Measurements from ENCODE around the gene ITGAV.

ITGAV gene

DNA sequence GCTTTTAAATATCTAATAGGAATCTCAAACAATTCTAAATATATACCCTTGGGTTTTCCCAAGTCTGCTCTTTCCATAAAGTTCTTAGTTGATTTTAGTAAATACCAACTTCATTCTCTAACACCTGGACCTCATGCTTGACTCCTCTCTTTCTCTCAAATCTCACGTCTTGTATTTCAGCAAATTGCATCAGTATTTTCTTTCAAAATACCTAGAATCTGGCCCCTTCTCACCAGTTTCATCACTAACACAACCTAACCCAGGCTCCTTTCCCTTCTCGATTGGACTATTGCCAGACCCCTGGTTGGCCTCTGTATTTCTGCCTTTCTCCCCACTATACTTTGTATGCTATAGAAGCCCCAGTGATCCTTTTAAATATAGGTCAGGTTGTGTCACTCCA is 81.0 kb downstream of the ITGAV start:
- DNase-seq, result no peak

DNA sequence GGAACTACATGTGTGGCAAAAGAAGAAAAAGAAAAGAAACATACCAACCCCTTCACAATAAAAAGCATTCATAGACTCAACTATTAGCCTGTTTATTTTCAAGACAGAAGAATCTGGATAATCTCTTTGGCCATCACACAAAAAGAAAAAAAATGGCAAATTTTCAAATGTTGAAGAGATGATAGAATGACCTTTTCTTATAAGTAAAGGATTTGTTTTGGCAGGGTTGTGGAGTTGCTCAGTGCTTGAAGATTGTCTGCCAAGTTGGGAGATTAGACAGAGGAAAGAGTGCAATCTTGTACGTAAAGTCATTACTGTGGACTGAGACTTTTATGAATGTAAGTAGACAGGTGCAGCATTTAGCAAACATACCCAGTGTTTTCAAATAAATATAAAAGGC is 85.5 kb downstream of the ITGAV start:
- no peak for DNase-seq

DNA sequence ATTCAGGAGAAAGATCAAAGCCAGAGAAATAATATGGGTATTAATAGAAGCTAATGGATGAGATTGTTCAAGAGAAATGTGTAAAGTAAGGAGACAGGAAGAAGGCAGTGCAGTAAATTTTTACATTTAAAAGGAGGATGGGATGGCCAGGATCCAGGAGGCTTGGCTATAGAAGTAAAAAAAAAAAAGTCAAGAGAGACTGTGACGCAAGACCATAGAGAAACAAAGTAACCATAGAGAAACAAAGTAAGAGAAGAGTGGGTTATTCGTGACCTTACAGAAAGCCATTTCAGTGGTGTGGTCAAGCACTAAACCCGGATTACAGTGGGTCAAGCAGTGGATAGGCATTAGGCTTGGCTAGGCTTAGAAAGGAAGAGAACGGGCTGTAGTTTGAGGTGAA is 93.5 kb downstream of the ITGAV start:
- DNase-seq, result no peak

DNA sequence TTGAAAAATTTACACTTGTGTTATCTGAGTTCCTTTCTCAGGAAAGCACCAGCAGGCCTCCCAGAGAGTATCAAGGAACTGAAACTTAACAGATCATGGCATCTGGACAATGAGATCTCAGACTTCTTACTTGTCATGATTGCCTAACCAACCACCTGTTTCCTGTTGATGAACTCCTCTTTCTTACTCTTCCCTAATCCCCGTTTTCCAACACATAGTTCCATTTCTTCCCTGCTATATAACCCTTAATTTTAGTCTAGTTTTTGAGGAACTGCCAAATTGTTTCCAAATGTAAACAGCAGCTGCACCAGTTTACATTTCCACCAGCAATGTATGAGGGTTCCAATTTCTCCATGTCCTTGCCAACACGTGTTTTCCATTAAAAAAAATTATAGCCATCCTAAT is 98.0 kb downstream of the ITGAV start:
- DNase-seq, result no peak

DNA sequence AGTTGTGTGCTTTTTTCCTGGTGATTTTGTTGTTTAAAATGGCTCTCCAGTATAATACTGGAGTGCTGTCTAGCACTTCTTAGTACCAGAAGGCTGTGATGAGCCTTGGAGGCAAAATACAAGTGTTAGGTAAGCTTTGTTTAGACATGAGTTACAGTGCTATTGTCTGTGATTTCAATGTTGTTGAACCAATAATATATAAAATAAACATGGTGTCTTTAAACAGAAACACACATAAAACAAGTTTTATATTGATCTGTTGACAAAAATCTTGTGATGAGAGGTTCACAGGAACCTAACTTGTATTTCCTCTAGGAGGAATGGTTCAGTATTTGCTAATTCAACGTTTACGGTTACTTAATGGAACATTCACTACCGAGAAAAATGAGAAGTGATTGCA is 99.0 kb downstream of the ITGAV start:
- DNase-seq, result no peak

DNA sequence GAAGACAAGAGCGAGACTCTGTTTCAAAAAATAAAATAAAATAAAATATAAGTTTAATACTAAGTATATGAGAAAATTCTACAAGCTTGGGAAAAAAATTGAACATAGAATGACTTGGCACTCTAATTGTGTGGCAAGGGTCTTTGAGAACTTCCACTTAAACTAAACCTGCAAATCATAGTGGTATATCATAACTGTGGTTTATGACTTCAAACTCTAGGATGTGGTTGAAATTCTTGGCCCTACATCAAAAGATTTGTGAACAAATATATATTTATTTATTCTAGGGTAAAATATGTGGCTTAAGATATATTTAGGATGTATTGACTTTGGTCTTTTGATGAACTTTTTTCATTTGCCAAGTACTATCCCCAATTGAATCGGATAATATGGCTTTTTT is 100.9 kb downstream of the ITGAV start:
- DNase-seq, result no peak

DNA sequence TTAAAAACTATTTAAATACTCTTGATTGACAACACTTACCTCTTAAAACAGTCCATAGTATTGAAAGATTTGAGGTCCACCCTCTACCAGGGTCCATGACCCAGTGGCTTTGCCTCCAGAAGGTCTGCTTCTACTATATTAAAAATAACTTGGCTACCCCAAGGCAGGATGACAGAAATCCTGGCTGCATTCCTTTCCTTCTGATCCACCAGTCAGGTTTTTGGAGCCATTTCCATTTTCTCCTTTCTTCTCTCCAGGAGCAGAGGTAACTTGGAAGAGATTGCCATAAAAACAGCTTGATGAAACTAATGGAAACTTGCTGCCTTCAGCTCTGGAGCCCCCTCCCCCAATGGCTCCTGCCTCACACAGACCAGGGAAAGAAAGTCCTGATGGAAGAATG is 101.4 kb downstream of the ITGAV start:
- peak in 1 of 14 donors; percentile 16 for DNase-seq

DNA sequence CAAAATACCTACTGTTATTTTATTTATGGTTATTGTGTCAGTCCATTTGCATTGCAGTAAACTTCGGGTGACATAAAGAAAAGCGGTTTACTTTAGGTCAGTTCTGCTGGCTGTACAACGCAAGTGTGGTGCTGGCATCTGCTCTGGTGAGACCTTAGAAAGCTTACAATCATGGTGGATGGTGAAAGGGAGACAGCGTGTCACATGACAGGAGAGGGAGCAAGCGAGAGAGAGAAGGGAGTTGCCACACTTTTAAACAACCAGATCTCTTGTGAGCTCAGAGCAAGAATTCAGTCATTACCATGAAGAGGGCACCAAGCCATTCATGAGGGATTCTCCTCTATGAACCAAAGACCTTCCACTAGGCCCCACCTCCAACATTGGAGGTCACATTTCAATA is 102.0 kb downstream of the ITGAV start:
- no peak for DNase-seq

DNA sequence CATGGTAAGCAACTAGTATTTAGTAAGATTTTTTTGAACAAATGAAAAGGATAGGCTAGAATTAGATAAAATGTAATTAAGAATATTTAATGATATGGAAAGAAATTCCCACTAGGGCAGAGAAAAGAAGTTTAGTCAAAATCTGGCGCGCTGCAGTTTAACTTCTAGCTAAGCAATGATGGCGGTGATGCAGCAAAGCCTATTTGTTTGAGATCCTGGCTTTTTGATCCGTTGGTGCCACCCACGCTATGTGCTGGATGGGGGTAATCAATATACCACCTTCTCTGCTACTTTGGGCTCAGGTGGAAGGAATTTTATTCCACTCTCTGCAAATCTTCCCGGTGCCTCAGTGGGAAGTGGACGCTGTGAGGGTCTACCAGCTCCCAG is 103.6 kb downstream of the ITGAV start:
- DNase-seq, result no peak

DNA sequence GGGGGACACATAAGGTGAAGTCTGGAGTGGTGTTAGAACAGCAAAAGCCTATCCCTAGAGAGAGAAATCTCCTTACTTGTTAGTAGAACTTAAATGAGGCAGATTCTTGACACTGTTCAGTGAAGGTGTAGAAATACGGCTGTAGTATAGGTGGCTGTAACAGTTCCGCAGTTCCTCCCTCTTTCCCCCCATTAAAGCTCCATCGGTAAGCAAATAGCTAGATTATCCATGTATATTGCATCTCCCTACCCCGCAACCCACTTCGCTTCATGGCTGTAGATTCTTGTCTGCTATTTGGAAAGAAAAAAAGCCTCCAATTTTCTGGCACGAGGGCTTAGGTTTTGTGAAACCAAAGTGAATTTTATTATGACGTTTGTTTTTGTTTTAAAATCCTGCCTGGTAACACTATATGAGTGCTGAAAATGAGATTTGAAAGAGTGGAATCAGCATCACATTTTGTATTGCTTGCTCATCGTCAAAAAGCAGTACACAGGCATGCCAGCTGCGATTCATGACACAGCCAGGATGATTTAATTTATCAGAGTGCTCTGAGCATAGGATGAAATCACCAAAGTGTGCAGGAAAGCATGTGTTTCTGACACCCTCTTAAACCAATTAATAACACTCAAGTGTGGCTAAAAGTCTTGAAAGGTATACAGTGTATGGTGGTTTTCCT is 105.4 kb downstream of the ITGAV start:
- DNase-seq, result peak in 5 of 14 donors; percentile 12 to 80 (median 46)

DNA sequence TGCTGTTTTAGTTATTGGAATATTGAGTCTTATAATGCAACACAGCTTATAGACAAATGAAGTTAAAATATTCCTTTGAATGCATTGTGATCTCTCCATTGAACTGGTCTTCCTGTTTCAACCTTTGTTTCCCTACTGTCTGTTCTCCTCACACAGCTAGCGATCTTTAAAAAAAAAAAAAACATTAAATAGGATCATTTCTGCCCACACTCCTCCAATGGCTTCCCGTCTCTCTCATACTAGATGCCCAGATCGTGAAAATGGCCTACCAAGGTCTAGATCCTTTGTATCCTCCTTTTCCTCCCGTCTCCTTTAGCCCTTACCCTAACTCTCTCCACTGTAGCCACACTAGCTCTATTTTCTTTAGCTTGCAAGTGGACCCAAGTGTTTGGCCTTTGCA is 106.4 kb downstream of the ITGAV start:
- peak in 1 of 14 donors; percentile 42 for DNase-seq

DNA sequence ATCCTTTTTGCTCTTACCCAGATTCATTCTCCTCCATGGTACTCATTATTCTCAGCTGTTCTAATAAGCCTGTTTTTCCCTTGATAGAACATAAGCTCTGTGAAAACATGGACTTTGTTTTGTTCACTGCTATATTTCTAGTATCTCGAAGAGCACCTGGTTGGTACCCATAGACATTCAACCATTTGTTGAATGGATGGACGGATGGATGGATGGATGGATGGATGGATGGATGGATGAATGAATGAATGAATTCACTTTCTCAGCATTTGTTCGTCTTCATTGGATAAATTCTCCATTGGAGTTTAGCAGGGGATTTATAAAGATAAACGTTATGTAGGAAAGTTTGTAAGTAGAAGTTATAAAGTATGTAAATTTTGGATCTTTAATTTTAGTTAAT is 106.9 kb downstream of the ITGAV start:
- DNase-seq, result no peak

DNA sequence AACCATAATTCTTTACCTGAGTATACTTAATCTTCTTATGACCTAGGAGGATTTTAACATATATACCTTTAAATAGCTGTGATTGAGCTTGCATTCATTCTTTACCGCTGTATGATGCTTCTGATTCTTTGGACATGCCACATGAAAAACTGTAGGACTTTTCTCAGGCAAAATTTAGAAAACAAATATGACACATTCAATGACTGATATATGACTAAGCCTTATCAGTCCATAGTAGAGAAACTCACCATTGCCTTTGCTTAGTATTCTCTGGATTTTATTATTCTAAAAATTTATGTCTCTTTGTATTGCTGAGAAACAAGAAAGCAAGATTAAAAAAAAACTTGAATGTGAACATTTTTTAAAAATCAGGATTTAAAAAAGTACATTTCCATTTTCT is 107.7 kb downstream of the ITGAV start:
- no peak for DNase-seq

DNA sequence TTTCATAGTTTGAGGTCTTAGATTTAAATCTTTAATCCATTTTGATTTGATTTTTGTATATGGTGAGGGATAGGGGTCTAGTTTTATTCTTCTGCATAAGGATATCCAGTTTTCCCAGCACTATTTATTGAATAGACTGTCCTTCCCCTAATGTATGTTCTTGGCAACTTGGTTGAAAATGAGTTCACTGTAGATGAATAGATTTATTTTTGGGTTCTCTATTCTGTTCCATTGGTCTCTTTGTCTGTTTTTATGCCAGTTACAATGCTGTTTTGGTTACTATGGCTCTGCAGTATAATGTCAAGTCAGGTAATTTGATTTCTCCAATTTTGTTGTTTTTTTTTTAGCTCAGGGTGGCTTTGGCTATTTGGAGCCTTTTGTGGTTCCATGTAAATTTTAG is 109.9 kb downstream of the ITGAV start:
- no peak for DNase-seq

DNA sequence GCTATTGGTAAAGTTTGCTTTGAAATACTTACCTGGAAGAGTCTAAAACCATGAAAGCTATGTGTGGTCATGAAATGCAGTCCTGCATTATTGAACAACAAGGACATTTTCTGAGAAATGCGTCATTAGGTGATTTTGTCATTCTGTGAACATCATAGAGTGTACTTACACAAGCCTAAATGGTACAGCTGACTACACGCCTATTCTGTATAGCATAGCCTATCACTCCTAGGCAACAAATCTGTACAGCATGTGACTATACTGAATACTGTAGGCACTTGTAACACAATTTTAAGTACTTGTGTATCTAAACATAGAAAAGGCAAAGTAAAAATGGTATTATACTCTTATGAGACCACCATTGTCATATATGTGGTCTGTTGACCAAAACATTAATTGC is 112.2 kb downstream of the ITGAV start:
- no peak for DNase-seq

DNA sequence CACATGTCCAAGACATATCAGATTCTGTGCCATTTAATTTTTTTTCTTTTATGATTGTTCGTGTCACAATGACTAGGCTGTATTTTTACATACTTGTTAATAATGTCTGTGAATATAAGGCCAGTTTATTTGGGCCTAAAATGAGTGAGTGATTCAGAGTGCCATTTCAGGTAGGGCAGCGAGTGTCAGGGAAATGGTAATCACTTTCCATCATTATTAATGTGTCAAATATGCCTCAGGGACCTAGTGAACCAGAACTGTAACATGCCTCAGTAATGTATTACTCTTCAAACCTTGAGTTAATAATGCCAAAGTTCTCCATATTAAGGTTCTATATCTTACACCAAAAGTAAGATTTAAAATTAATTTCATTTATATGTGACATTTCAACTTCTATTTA is 112.6 kb downstream of the ITGAV start:
- no peak for DNase-seq

DNA sequence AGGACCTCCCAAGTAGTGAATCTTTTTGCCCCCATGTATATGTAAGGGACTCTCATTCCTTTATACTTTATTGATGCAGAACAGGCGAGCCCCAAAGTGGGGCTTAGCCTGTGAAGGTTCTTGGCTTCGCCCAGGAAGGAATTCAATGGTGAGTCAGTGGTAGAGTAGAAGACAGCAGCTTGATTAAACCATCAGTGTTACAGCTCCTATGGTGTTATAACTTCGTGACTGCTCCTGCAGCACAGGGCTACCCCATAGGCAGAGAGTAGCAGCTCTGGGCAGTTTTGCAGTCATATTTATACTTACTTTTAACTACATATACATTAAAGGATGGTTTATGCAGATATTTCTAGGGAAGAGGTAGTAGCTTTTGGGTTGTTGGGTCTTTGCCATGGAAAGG is 115.0 kb downstream of the ITGAV start:
- DNase-seq, result no peak

DNA sequence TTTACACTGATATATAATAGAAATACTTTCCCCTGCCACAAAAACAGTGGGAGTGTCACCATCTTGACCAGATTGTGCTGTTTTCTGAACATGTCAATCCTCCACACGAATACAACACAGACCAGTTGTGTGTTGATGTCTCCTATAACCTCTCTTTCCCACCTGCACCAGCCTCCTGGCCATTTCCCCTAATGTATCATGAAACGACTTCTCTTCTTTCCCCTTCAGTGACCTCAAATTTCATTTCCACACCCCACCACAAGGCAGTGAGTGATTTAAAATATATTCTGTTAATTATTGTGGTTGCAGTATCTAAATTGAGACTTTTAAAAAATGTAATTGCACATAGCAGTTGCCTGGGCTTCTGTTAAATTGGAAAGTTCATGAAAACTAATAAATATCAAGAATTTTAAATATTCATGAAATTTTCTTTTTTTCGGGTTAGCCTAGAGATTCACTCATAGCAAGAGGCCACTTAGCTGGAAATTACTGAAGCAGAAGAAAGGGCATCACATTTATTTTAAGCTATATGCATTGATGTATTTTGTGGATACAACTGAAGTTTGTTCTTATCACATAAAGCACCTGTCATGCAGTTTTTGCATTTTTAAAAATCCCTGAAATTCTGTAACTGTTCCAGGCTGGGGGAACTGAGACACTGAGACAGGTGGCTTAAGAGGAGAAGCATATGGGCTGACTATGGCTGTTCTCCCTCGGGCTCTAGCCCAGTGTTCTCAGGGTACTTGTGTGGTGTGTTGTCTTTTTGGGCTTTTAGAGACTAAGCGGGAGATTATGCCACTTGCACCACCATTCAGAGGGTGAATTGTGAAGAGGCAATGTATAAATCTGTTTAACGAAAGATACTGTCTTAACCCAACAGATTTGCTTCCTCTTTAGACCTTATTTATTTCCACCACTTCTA is 119.9 kb downstream of the ITGAV start:
- DNase-seq, result peak in 1 of 14 donors; percentile 84

DNA sequence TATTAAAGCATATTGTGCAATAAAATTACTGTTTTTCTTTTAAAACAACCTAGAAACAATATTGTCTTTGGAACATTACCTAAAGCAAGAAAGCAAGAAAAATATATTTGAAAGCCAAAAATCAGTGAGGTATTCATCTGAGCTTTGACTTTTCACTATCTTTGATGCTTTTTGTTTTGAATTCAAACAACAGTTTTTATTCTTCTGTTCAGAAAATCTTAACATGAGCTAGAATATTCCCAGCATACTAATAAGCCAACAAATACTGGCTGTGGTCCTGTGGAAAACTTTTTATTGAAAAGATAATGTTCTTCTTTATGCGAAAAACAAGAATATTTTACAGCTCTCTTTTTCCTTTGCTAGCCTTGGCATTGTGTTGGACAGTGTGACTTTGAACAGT is 123.8 kb downstream of the ITGAV start:
- no peak for DNase-seq

DNA sequence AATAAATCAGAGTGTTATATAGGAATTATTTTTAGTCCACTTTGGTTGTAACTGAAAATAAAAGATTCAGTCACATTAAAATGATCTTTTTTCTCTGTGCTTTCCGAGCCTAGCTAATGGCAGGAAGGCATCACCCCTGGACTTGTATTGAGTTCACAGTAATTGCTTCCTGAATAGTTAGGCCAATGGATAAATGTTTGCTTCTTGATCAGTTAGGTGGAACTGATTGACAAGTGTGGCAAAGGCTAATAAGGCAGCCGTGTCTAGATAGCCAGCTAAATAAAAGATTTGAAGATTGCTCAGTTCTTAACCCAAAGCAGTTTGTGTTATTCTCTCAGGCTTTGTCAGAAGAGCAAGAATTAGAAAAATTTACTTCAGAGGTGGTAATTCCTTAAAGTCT is 124.8 kb downstream of the ITGAV start:
- DNase-seq, result no peak

DNA sequence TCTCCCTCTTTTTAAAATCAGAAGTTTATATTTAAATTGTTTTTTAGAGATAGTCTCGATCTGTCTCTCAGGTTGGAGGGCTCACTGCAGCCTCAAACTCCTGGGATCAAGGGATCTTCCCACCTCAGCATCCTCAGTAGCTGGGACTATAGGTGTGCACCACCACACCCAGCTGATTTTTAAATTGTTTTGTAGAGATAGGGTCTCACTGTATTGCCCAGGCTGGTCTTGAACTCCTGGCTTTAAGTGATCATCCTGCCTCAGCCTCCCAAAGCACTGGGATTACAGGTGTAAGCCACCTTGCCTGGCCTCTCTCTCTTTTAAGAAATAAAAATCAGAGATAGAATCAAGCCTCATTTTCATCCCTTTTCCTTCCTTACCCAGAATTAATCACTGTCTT is 126.1 kb downstream of the ITGAV start:
- DNase-seq, result no peak

DNA sequence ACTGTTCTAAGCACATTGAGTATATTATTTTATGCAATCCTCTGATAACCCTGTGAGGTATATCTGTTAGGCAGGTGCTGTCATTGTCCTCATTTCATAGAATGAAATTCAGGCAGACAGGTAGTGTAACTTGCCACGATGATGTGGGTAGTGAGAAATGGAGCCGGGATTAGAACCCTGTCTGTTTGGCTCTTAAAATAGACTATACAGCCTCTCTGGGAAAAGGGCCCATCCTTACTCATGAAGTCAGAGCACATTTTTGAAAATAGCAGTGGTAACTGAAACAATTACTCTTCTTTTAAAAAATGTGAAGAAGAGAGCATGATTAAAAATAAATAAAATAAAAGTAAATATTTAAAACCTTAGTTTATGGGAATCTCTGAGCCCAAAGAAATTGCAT is 127.0 kb downstream of the ITGAV start:
- no peak for DNase-seq

DNA sequence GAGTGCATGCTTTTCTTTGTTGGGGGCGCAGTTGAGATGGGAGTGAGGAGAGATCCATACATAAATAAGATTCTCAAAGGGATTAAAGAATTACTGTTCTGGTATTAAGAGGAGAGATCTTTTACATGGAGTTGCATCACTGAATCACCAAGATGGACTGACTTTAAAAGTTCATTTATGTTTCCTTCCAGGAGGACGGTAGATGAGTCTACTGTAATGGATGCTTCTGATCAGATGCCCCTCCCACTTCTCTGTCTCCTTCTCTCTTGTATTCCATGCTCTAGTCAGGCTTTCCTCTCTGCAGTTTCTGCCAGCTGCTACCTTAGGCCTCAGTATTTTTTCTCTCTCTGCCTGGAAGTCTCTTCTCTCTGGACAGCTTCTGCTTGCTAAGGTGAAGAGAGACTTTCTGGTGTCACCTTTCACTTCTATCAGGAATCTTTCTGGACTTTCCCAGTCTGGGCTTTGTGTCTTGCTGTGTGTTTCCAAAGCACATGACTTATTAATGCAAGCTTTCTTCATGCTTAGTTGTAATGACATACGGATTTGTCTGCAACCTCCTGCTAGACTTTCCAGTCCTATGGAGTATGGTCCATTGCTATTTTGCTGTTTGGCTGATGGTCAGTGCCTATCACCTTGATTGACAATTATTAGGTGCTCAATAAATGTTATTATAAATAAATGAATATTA is 127.6 kb downstream of the ITGAV start:
- peak in 1 of 14 donors; percentile 23 for DNase-seq

DNA sequence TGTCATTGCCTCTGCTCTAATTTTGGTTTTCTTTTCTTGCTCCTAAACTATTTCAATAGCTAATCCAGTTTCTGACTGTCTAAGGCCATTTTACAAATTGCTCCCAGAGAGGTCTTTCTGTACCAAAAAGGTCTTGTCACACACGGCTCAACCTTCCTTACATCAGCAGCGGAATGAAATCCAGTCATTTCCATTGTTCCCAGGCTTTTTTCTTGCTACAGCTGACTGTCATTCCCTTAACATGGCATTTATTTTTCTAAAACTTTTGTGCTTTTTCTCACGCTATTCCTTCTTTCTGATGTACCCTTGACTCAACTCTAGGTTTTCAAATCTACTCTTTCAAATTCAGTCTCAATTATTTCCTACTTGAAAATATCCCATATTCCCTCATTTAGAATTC is 128.3 kb downstream of the ITGAV start:
- peak in 1 of 14 donors; percentile 6 for DNase-seq

Measured in C1 segment of cervical spinal cord (tissue), 14 donors.